HG02885 (cell line): ENCODE data around the gene AMZ1.
"Not testable (repeated sequence)": the region's sequence is repeated elsewhere in the genome, so short reads cannot be mapped to it uniquely, and the experiment has no call there.

Experiments
- ATAC-seq: cut with Tn5 transposase; IDR thresholded peaks from one replicate; pipeline ENCODE4 v1.9.1; 2021; ENCODE audit warnings: mild to moderate bottlenecking; ENCODE audit not compliant: unreplicated experiment, poor library complexity

AMZ1 gene

GRCh38 chr7:2737005-2737743, 49.2 kb downstream of the AMZ1 start:
- ATAC-seq = not testable (repeated sequence)

GRCh38 chr7:2737771-2738540, 50.0 kb downstream of the AMZ1 start:
- no peak for ATAC-seq

- ATAC-seq = no peak
These were observed 51.0 kb downstream of the AMZ1 start for GRCh38 chr7:2738766-2739549.

GRCh38 chr7:2743523-2744185, 55.7 kb downstream of the AMZ1 start:
- ATAC-seq = not testable (repeated sequence)

- ATAC-seq = not testable (repeated sequence)
These were observed 60.7 kb downstream of the AMZ1 start for GRCh38 chr7:2748684-2749083.

GRCh38 chr7:2750004-2750407, 62.0 kb downstream of the AMZ1 start:
- ATAC-seq = no peak

- no peak for ATAC-seq
These were observed 63.1 kb downstream of the AMZ1 start for GRCh38 chr7:2751086-2751485.

GRCh38 chr7:2753148-2753547, 65.1 kb downstream of the AMZ1 start:
- no peak for ATAC-seq

GRCh38 chr7:2754086-2754485, 66.1 kb downstream of the AMZ1 start:
- no peak for ATAC-seq

- ATAC-seq = no peak
These were observed 66.9 kb downstream of the AMZ1 start for GRCh38 chr7:2754912-2755311.

GRCh38 chr7:2755531-2755930, 67.5 kb downstream of the AMZ1 start:
- no peak for ATAC-seq

GRCh38 chr7:2757361-2757903, 69.4 kb downstream of the AMZ1 start:
- ATAC-seq = peak; percentile 3

GRCh38 chr7:2757904-2758672, 70.1 kb downstream of the AMZ1 start:
- ATAC-seq = peak; percentile 85

- ATAC-seq = no peak
These were observed 70.9 kb downstream of the AMZ1 start for GRCh38 chr7:2758673-2759616.

GRCh38 chr7:2759736-2760097, 71.7 kb downstream of the AMZ1 start:
- ATAC-seq = no peak

- ATAC-seq = no peak
These were observed 72.3 kb downstream of the AMZ1 start for GRCh38 chr7:2760098-2760889.

GRCh38 chr7:2761131-2761624, 73.2 kb downstream of the AMZ1 start:
- ATAC-seq = no peak
